Measurements from ENCODE around the gene AMOTL1. TPM values are rescaled to one million over a fixed set of nuclear protein-coding genes. Genes with fewer than 3 reads are reported as not detected.
A peak's percentile ranks its signal among the peaks of the same experiment; 100 is the strongest.

The AMOTL1 gene
- total RNA-seq, 1 experiment from 2014 or later = 57.4 TPM

DNA sequence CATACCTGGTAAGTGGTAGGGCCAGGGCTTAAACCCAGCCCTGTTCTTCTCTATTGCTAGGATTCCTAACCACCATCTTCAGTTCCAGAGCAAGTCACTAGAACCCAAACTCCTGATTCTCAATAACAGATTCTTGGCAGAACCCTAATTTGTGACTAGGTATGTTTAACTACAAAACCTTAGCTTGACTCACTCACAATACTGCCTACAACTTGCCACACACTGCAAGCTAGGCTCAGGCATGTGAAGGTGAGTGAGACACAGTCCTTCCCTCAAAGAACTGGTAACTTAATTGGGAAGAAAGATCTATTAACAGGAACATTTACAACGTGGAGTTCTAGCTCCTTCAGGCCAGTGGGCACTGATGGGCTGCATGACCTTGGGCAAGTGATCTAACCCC is 14.5 kb upstream of the AMOTL1 start:
- no peak for DNase-seq
- Histone ChIP-seq H3K36me3 (no peaks in the 10 kb centered on the region), H3K27me3 (no peaks in the 10 kb centered on the region), H3K4me1 (peaks cover 9% of the 10 kb centered on the region; the same call in 1 of the 2 replicates), H3K9me3 (replicated peaks) (no peaks in the 10 kb centered on the region), H3K4me3 (no peak overlapping the region), H3K27ac (no peak overlapping the region)

DNA sequence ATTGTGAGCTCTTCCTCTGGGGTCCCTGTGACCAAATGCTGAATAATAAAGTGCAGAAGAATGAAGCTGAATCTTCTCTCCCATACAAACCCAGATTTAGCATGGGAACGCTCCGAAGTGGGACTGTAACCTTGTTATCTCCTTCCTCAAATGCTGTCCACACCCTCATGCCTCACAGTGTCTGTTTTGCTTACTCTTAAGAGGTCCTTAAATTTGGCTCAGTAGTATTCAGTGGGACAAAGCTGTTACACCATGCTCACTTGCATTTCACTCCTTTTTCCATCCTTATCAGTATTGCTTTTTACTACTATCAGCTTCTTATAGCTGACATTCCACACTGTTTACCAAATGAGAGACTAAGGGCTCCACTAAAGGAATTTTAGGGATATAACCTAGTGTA is 13.8 kb upstream of the AMOTL1 start:
- H3K4me1 ChIP-seq = peaks cover 9% of the 10 kb centered on the region; the same call in 1 of the 2 replicates
- DNase-seq = no peak
- no peak overlapping the region for H3K27ac ChIP-seq

DNA sequence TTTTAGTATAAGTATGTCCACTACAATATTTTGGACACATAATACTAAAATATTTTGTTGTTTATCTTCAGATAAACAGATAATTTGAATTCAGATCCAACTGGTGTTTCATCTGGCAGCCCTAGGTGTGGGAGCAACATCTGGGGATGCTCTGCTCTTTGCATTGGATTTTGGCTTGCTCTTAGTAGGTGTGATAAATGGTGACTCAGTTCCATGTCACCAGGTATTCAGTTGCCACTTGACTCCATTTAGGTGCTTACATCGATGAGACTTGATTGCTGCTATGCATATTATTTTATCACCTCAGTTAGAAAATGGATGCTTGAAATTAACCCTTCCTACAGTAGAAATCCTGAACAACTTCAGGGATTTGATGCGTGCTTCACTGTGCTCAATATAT is 13.3 kb upstream of the AMOTL1 start:
- H3K36me3 ChIP-seq = no peaks in the 10 kb centered on the region
- H3K9me3 ChIP-seq (replicated peaks) = no peaks in the 10 kb centered on the region
- no peak overlapping the region for H3K4me3 ChIP-seq
- no peak overlapping the region for H3K27ac ChIP-seq
- peaks cover 9% of the 10 kb centered on the region; the same call in 1 of the 2 replicates for H3K4me1 ChIP-seq
- no peaks in the 10 kb centered on the region for H3K27me3 ChIP-seq
- DNase-seq = no peak

More for the DNA sequence above, 13.8 kb upstream of the AMOTL1 start:
- H3K4me3 ChIP-seq = no peak overlapping the region
- H3K27me3 ChIP-seq = no peaks in the 10 kb centered on the region
- no peaks in the 10 kb centered on the region for H3K36me3 ChIP-seq
- H3K9me3 ChIP-seq (replicated peaks) = no peaks in the 10 kb centered on the region

DNA sequence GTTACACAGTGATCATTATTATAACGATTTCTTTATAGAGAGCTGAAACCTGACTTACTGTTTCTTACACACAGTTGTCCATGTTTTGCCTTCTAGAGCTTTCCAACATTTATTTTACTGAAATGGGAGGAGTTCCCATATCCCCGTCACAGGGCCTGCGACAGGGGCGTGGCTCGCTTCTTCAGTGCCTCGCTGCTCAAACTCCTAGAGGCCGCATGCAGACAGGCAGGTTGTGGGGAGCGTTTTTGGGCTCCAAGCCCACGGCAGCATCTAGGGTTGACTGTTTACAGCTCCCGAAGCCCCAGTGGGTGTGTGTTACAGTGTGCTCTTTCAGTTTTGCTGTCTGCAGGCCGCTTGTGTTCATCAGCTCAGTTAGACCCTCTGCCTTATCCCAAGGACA is 12.7 kb upstream of the AMOTL1 start:
- DNase-seq = no peak
- Histone ChIP-seq H3K4me1 (peaks cover 9% of the 10 kb centered on the region; the same call in 1 of the 2 replicates), H3K36me3 (no peaks in the 10 kb centered on the region), H3K9me3 (replicated peaks) (no peaks in the 10 kb centered on the region), H3K27me3 (no peaks in the 10 kb centered on the region), H3K4me3 (no peak overlapping the region), H3K27ac (no peak overlapping the region)

DNA sequence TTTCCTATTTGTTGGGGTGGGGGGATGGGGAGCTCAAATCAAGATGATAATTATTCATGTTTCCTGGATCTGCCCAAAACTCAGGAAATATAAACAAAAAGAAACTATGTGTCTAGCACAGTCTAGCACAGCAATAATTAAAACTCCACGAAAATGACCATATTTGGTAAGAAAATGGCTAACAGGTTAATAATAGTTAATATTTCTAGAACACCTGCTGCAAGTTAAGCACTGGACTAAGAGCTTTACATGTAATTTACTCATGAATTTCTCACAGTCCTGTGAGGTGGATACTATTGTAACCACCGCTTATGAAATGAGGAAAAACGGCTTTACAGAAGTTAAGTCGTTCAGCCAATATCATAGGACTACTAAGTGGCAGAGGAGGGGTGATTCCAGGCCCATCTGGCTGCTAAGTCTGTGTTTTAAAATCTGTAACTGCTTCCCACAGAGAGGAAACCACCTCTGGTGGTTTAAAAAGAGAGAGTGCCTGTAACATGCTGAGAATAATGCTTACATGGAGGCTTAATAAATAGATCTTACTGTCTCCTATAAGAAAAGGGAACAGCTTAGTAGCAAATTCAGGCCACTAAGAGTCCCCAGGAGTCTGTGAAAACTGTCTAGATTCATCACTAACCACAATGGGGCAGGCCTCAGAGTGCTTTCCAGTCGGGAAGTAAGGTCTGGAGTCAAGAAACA is 11.0 kb upstream of the AMOTL1 start:
- Histone ChIP-seq H3K4me3 (no peak overlapping the region), H3K27me3 (no peaks in the 10 kb centered on the region), H3K27ac (no peak overlapping the region), H3K9me3 (replicated peaks) (no peaks in the 10 kb centered on the region), H3K4me1 (peaks cover 9% of the 10 kb centered on the region; the same call in 1 of the 2 replicates), H3K36me3 (no peaks in the 10 kb centered on the region)
- DNase-seq = no peak

DNA sequence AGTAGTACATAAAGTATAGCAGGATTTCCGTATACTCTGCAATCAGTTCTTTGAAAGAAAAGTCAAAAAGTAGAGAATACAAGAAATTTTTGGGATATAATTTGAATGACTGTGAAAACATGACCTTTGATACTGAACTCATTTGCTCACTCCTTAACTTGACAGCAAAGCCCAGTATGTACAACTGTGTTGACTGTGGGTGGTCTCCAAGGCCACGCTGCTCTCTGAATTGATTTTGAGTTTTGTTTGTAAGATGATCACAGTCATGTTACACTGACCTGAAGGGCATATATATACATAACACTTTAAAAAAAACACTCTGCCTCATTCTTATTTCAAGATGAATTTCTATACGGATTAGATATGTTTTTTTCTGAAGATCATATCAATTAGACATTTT is 9.5 kb upstream of the AMOTL1 start:
- H3K9me3 ChIP-seq (replicated peaks) = no peaks in the 10 kb centered on the region
- DNase-seq = peak; percentile 47 to 67

DNA sequence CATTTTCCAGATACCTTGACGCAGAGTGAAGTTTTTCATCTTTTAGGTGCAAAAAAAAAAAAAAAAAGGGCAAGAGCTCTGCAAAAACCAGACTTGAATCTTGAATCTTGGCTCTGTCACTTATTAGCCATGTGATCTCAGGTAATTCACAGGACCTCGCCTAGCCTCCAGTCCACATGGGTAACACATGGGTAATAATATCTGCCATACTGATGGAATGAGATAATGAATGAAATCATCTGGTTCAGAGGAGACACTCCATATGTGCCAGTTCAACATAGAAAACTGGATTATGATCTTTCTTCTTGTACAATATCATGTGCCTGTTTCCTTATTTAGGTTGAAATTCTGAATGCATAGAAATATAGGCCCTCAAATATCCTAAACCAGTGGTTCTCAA is 8.6 kb upstream of the AMOTL1 start:
- DNase-seq = no peak
- Histone ChIP-seq H3K9me3 (replicated peaks) (no peaks in the 10 kb centered on the region), H3K27ac (no peak overlapping the region)

More for the DNA sequence above, 9.5 kb upstream of the AMOTL1 start:
- H3K4me1 ChIP-seq = peaks cover 9% of the 10 kb centered on the region; the same call in 1 of the 2 replicates
- no peaks in the 10 kb centered on the region for H3K27me3 ChIP-seq
- peak overlapping the region; percentile 42; the same call in 1 of the 2 replicates for H3K27ac ChIP-seq
- no peak overlapping the region for H3K4me3 ChIP-seq
- no peaks in the 10 kb centered on the region for H3K36me3 ChIP-seq

DNA sequence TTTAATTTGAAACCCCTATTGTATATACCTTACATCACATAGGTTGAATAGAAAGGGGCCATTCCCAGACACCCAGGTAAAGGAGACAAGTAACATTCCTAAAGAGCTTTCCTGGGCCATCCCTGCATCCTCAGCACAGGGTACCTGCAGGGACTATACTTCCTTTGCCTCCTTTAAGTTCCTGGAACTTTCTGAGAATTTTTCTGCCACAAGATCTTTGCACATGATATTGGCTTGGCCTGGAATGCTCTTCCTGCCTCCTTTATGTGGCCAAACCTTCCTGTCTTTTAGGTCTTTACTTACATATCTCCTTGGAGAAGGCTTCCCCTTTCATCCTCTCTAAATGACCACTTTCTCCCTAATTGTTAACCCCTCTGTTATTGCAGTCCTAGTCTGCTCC is 7.9 kb upstream of the AMOTL1 start:
- Histone ChIP-seq H3K4me3 (no peak overlapping the region), H3K36me3 (no peaks in the 10 kb centered on the region), H3K4me1 (peaks cover 9% of the 10 kb centered on the region; the same call in 1 of the 2 replicates), H3K27me3 (no peaks in the 10 kb centered on the region), H3K27ac (no peak overlapping the region), H3K9me3 (replicated peaks) (no peaks in the 10 kb centered on the region)
- DNase-seq = no peak

More for the DNA sequence above, 8.6 kb upstream of the AMOTL1 start:
- Histone ChIP-seq H3K4me1 (peaks cover 9% of the 10 kb centered on the region; the same call in 1 of the 2 replicates), H3K4me3 (no peak overlapping the region), H3K27me3 (no peaks in the 10 kb centered on the region), H3K36me3 (no peaks in the 10 kb centered on the region)

DNA sequence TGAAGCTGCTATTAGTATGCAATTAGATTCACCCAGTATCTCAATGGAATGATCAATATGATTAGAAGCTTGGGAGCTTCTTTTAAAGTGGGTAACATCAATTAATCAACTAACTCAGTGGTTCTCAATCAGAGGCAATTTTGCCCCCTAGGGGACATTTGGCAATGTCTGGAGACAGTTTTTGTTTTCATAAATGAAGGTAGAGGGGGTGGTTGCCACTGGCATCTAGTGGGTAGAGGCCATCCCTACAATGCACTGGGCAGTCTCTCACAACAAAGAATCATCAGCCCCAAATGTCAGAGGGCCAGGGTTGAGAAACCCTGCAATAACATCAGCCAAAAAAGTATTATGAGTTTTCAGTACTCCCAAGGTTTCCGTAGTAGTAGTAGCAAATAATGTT is 5.9 kb upstream of the AMOTL1 start:
- no peak overlapping the region for H3K4me3 ChIP-seq
- no peaks in the 10 kb centered on the region for H3K36me3 ChIP-seq
- no peaks in the 10 kb centered on the region for H3K9me3 ChIP-seq (replicated peaks)
- H3K27ac ChIP-seq = no peak overlapping the region
- DNase-seq = no peak
- H3K4me1 ChIP-seq = peaks cover 9% of the 10 kb centered on the region; the same call in 1 of the 2 replicates
- H3K27me3 ChIP-seq = no peaks in the 10 kb centered on the region

DNA sequence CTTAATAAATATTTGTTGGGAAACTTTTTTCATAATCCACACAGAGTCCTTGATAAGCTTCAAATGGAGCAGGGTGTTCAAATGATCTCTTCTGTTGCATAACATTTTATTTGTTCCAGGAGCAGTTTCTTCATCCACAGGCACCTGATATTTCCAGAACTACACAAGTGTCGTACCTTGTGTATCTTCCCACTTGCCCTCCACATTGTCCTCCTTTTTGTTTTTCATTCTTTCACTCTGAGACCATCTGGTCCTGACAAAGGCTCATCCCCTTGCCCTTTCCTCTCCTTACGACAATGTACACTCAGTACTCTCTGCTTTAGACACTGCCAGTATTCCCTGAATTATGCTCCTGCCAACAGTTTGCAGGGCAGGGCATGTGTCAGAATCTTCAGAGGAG is 5.2 kb upstream of the AMOTL1 start:
- no peak for DNase-seq
- Histone ChIP-seq H3K36me3 (no peaks in the 10 kb centered on the region), H3K27me3 (no peaks in the 10 kb centered on the region), H3K4me3 (no peak overlapping the region), H3K4me1 (peaks cover 6% of the 10 kb centered on the region; the same call in 1 of the 2 replicates), H3K27ac (no peak overlapping the region), H3K9me3 (replicated peaks) (no peaks in the 10 kb centered on the region)

DNA sequence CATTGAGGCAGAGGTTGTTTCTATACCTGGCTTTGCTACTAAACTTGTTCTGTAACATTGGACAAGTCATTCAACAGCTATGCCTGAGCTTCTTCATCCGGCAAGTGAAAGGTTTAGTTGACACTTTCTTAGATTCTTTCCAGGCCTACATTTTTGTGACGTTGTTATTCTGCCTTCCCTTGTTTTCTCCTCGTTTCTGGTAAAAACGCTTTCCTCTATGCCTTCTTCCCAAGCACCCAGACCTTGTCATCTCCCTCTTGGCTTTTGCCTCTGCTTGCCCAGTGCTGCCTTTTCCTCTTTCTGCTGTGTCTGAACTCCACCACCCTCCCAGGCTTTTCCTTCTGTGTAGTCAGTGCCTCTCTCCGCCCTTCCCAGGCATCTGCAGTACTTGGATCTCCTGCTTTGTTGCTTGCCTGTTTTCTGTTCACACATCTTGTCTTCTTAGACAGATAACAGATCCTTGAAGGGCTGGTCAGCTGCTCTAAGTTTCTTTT is 1.4 kb upstream of the AMOTL1 start:
- H3K27ac ChIP-seq = no peak overlapping the region

DNA sequence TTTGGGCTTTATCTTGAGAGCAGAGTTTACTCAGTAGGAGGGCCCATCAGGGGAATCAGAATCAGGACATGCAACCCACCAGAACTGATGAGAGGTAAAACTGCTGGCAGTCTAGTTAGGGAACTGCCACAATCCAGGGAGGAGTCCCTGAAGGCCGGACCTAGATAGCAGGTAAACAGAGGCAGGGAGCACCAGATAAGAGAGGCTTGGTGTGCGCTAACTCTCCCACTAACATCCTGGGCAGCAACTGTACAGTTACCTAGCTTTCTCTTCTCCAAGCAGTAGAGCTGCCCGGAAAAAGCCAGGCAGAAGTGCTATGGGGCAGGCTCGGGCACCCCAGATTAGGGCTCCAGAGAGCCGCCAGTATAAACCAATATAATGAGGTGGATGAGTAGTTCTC is 865 bp upstream of the AMOTL1 start:
- peak overlapping the region; percentile 94 for H3K4me3 ChIP-seq
- H3K9me3 ChIP-seq (replicated peaks) = no peaks in the 10 kb centered on the region
- no peak for DNase-seq
- H3K27me3 ChIP-seq = no peaks in the 10 kb centered on the region
- H3K36me3 ChIP-seq = 0 out of 2 replicates have a peak, but pooled peaks cover 3% of the 10 kb centered on the region
- peak overlapping the region; percentile 97 for H3K27ac ChIP-seq
- H3K4me1 ChIP-seq = peaks cover 3% of the 10 kb centered on the region; the same call in 1 of the 2 replicates

More for the DNA sequence above, 1.4 kb upstream of the AMOTL1 start:
- no peak for DNase-seq
- peaks cover 3% of the 10 kb centered on the region; the same call in 1 of the 2 replicates for H3K4me1 ChIP-seq
- no peak overlapping the region for H3K4me3 ChIP-seq
- H3K9me3 ChIP-seq (replicated peaks) = no peaks in the 10 kb centered on the region
- H3K36me3 ChIP-seq = 0 out of 2 replicates have a peak, but pooled peaks cover 3% of the 10 kb centered on the region
- no peaks in the 10 kb centered on the region for H3K27me3 ChIP-seq

DNA sequence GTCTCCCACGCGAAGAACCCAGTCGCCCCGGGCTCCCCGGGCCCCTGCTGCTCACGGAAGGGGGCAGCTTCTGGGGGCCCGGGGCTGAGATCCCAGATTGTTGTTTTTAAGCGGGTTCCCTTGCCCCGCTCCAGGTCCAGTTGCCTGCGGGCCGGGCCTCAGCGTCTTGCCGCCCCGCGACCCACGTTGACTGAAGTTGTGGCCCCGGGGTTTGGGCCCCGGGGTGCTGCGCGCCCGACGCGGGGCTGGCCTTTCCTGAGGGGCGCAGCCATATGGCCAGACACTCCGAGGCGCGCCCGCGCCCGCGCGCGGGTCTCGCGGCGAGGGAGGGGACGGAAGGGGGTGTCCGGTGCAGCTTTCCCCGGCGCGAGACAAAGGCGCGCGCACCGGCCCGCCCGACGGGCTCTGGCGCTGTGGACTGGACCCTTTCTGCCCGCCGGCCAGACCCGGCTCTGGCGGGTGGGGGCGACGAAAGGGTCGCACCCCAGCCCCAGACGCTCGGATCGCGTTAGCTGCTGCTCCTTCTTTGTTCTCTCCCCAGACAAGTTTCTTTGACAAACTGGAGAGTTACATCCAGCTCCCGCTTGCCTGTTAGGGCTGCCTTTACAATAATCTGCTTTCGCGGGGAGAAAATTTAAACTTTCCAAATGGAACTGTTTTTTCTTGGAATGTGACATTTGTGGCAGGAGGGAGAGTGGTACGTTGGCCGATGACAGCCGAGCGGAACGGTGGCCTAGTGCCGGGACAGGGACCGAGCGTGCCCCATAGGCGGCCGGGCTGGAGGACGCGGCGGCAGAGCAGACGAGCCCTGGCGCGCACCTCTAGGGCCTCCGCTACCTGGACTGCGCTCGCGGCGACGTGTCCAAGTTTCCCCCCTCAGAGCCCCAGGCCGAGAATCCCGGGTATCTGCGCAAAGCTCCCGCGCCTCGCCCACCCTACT is 716 bp downstream of the AMOTL1 start:
- DNase-seq = peak; percentile 36 to 52
- Histone ChIP-seq H3K9me3 (replicated peaks) (no peaks in the 10 kb centered on the region), H3K27me3 (no peaks in the 10 kb centered on the region), H3K27ac (peak overlapping the region; percentile 97), H3K4me1 (peaks cover 3% of the 10 kb centered on the region), H3K4me3 (peak overlapping the region; percentile 94), H3K36me3 (0 out of 2 replicates have a peak, but pooled peaks cover 3% of the 10 kb centered on the region)

DNA sequence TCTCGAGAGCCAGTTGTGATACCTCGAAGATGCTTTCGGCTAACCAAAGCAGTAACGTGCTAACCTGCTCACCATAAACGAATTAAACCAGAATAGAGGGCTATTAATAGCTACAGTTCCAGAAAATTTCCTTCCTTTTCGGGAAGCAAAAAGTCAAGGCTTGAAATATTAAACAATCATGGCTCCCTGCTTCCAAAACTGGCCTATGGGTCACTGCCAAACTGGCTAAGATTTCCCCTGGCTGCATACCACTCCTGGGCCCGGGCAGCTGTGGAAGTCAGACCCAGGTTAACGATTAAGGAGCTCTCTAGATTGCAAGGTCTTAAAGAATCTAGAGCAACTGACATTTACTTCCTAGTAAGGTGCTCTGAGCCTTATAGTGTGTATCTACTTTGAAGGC is 1.7 kb downstream of the AMOTL1 start:
- Histone ChIP-seq H3K36me3 (0 out of 2 replicates have a peak, but pooled peaks cover 3% of the 10 kb centered on the region), H3K27ac (peak overlapping the region; percentile 97), H3K27me3 (no peaks in the 10 kb centered on the region), H3K9me3 (replicated peaks) (no peaks in the 10 kb centered on the region), H3K4me3 (peak overlapping the region; percentile 94), H3K4me1 (peaks cover 6% of the 10 kb centered on the region)
- peak in 1 of 2 experiments; percentile 38 for DNase-seq
